MCF 10A (cell line): Measurements from ENCODE around the gene BLOC1S6. TPM values are rescaled to one million over a fixed set of nuclear protein-coding genes. Genes with fewer than 3 reads are reported as not detected.

ENCODE experiments used
- BruUV-seq: library from RNA; stranded (reverse); fragments of 400-500 nt; replicated peaks from 2 replicates; lab custom pipeline; 2021; lab: Mats Ljungman, UMichigan
- CTCF ChIA-PET: fragments of 300-600 bp; sonication (Branson Sonifier 250); formaldehyde crosslinking; extraction: SDS; loops from one replicate; lab custom pipeline; 2021; ENCODE audit warnings: antibody characterized with exemption, inconsistent platforms; lab: Yijun Ruan, JAX
- POLR2A ChIA-PET: fragments of 300-600, 350-650 bp; sonication (Branson Sonifier 250); formaldehyde crosslinking; extraction: SDS; loops from one replicate; lab custom pipeline; 2020; ENCODE audit warnings: antibody characterized with exemption, inconsistent platforms; lab: Yijun Ruan, JAX
- DNase-seq: peaks from one replicate; pipeline ENCODE4 v3.0.0-alpha.2; 2018; ENCODE audit not compliant: unreplicated experiment
- H3K27ac Mint-ChIP-seq: one replicate; pipeline ENCODE4 v1.8.0; 2022; ENCODE audit warnings: mild to moderate bottlenecking, low read depth, mixed read lengths; ENCODE audit not compliant: unreplicated experiment
- H3K27me3 Mint-ChIP-seq: one replicate; pipeline ENCODE4 v1.8.0; 2022; ENCODE audit warnings: mixed read lengths; ENCODE audit not compliant: insufficient read depth, unreplicated experiment
- H3K36me3 Mint-ChIP-seq: one replicate; pipeline ENCODE4 v1.8.0; 2022; ENCODE audit warnings: mild to moderate bottlenecking, moderate library complexity, mixed read lengths; ENCODE audit not compliant: insufficient read depth, unreplicated experiment
- H3K4me1 Mint-ChIP-seq: one replicate; pipeline ENCODE4 v1.8.0; 2022; ENCODE audit warnings: mixed read lengths; ENCODE audit not compliant: insufficient read depth, unreplicated experiment
- H3K4me3 Mint-ChIP-seq: one replicate; pipeline ENCODE4 v1.8.0; 2022; ENCODE audit warnings: mild to moderate bottlenecking, moderate library complexity, mixed read lengths; ENCODE audit not compliant: unreplicated experiment
- H3K9me3 Mint-ChIP-seq: one replicate; pipeline ENCODE4 v1.8.0; 2022; ENCODE audit warnings: mixed read lengths; ENCODE audit not compliant: unreplicated experiment
- intact Hi-C: fragments of 100-400 bp; cut with micrococcal nuclease; formaldehyde crosslinking; loops from 2 replicates; pipeline ENCODE4 v1.14.1; 2022
- total RNA-seq: library from RNA; stranded (reverse); gene quantifications from 2 replicates; pipeline ENCODE4 v1.2.3, GENCODE V29; 2022
- TF ChIP-seq, protein P1 (sequence below): fragments of 200-600 bp; IDR thresholded peaks from one replicate; pipeline ENCODE4 v1.8.0; 2022; ENCODE audit warnings: antibody characterized with exemption, mild to moderate bottlenecking; ENCODE audit not compliant: unreplicated experiment

The BLOC1S6 gene
- total RNA-seq, 1 experiment from 2014 or later, result 54.6 TPM

DNA sequence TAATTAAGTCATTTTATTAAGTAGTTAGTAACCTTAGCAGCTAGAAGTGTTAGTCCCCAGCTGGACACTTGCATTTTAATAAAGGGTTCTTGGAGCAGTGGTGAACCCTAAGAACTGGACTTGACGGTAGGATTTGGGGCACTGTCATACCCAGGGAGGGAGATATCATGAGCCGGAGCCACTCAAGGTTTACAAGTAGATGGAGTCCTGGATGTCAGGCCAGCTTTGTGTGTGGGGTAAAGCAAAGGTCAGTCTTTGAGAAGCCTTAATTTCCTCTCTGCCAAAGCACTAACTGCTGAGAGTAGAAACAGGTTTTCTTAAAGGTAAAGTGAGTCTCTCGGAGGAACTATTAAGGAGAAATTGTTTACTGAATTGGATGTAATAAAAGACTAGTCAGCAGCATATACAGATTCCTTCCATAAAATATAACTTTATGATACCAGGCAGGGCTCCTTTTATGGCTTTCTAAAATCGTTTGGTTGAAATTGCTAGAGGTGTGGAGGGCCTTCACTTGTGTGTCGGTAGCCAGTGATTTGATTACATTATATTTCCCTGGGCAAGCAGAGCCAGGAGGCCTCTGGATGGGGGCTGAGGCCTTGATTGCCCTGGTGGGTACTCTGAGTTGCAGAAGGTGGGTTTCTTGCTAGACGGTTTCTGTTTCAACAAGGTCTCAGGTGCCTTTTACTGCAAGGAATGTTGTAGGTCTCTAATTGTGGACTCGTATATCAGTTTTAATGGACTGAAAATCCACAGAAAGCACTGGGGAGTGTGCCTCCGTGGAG lies 70.8 kb downstream of the BLOC1S6 start:
- CTCF ChIA-PET, result interaction anchor here (0.6 to 0.7 kb wide), 2 partner anchors 12 to 134 kb away, joined by 3 read pairs; no protein-coding TSS in a partner anchor
- BruUV-seq, result no TSS peak
- H3K27ac Mint-ChIP-seq, result peak overlapping the region; percentile 59
- peaks cover 27% of the 10 kb centered on the region for H3K36me3 Mint-ChIP-seq
- H3K9me3 Mint-ChIP-seq, result no peaks in the 10 kb centered on the region
- TF ChIP-seq, protein P1, sequence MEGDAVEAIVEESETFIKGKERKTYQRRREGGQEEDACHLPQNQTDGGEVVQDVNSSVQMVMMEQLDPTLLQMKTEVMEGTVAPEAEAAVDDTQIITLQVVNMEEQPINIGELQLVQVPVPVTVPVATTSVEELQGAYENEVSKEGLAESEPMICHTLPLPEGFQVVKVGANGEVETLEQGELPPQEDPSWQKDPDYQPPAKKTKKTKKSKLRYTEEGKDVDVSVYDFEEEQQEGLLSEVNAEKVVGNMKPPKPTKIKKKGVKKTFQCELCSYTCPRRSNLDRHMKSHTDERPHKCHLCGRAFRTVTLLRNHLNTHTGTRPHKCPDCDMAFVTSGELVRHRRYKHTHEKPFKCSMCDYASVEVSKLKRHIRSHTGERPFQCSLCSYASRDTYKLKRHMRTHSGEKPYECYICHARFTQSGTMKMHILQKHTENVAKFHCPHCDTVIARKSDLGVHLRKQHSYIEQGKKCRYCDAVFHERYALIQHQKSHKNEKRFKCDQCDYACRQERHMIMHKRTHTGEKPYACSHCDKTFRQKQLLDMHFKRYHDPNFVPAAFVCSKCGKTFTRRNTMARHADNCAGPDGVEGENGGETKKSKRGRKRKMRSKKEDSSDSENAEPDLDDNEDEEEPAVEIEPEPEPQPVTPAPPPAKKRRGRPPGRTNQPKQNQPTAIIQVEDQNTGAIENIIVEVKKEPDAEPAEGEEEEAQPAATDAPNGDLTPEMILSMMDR, result no peak
- intact Hi-C loops, result no loop called here
- peaks cover 16% of the 10 kb centered on the region for H3K4me1 Mint-ChIP-seq
- no peak for DNase-seq
- H3K4me3 Mint-ChIP-seq, result no peak overlapping the region
- no peaks in the 10 kb centered on the region for H3K27me3 Mint-ChIP-seq
- POLR2A ChIA-PET, result interaction anchor here (0.7 to 1.3 kb wide), 2 partner anchors 15 to 16 kb away, joined by 3 read pairs; no protein-coding TSS in a partner anchor

Other genes starting within 250 kb of the BLOC1S6 start
- 0.54 and 1.6 TPM in 2 replicates for gene GATM, start 208.8 kb upstream of the BLOC1S6 start, total RNA-seq
- 3.4 and 3.8 TPM in 2 replicates for gene SLC30A4, start 64.6 kb upstream of the BLOC1S6 start, total RNA-seq
- 49.8 and 75.0 TPM in 2 replicates for gene SQOR, start 47.6 kb downstream of the BLOC1S6 start, total RNA-seq